Memory B cell (primary cell): ENCODE measurements around the gene PHACTR1.
"Not testable (repeated sequence)": the region's sequence is repeated elsewhere in the genome, so short reads cannot be mapped to it uniquely, and the experiment has no call there.

Source experiments
- ATAC-seq: fragments of 150-1000 bp; cut with Tn5 transposase; 2 replicates; pipeline ENCODE4 v1.10.0; 2021; ENCODE audit warnings: low read depth, mild to moderate bottlenecking, moderate library complexity
- DNase-seq, 2 donors: peaks; one replicate each; pipeline ENCODE4 v3.0.0; 2022; ENCODE audit warnings: low spot score in 2 of 2
- H3K27ac Mint-ChIP-seq: one replicate; pipeline ENCODE4 v1.8.0; 2022; ENCODE audit warnings: mild to moderate bottlenecking, moderate library complexity, mixed read lengths
- H3K27me3 Mint-ChIP-seq: one replicate; pipeline ENCODE4 v1.8.0; 2022; ENCODE audit warnings: mixed read lengths
- H3K36me3 Mint-ChIP-seq: one replicate; pipeline ENCODE4 v1.8.0; 2022; ENCODE audit warnings: mild to moderate bottlenecking, mixed read lengths
- H3K4me1 Mint-ChIP-seq: one replicate; pipeline ENCODE4 v1.8.0; 2022; ENCODE audit warnings: mixed read lengths
- H3K4me3 Mint-ChIP-seq: one replicate; pipeline ENCODE4 v1.8.0; 2022; ENCODE audit warnings: mild to moderate bottlenecking, moderate library complexity, mixed read lengths
- H3K9me3 Mint-ChIP-seq: one replicate; pipeline ENCODE4 v1.8.0; 2022; ENCODE audit warnings: mixed read lengths

PHACTR1 gene

DNA sequence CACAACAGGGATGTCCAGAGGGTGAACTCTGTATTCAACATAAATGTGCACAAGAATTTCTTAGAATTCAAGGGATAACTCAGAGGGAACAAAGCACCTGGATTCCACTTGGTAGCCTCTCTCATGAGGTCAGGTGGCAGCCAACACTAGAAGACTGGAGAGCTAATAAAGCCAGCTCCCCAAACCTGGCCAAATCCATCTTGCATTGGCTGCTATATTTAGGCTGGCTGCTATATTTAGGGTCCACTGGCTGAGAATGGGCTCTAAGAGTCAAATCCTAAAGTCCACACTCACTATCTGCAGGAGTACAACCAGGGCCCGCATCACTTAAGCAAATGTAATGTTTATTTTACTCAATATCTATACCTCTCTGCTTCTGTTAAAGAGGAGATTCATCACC, 591.8 kb downstream of the PHACTR1 start:
- Mint-ChIP-seq H3K9me3 (no peaks in the 10 kb centered on the region), H3K4me1 (peaks cover 16% of the 10 kb centered on the region), H3K27me3 (no peaks in the 10 kb centered on the region), H3K4me3 (no peak overlapping the region), H3K27ac (no peak overlapping the region), H3K36me3 (peaks cover 25% of the 10 kb centered on the region)
- ATAC-seq, result no peak
- DNase-seq, result no peak

GRCh38 chr6:13311155-13311554, 594.6 kb downstream of the PHACTR1 start:
- no peak overlapping the region for H3K4me3 Mint-ChIP-seq
- H3K27ac Mint-ChIP-seq, result no peak overlapping the region
- peaks cover 3% of the 10 kb centered on the region for H3K4me1 Mint-ChIP-seq
- DNase-seq (no peak), ATAC-seq (no peak)
- peaks cover 38% of the 10 kb centered on the region for H3K36me3 Mint-ChIP-seq
- no peaks in the 10 kb centered on the region for H3K27me3 Mint-ChIP-seq
- H3K9me3 Mint-ChIP-seq, result no peaks in the 10 kb centered on the region

DNA sequence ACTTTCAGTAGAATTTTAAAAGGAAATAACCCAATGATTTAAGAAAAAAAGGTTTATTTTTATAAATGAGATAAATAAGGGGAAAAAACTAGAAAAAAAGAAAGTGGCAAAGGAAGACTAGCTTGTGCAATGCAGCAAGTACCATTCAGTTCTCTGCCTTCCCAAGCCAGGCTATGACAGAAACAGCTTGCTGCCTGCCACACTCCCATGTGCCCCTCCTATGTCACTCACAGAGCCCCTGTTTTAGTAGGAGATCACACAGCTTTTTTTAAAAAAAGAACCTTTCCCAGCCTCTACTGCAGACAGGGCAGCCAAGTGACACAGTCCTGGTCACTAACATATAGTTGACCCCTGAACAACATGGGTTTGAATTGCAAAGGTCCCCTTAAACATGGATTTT, 598.2 kb downstream of the PHACTR1 start:
- no peak overlapping the region for H3K27ac Mint-ChIP-seq
- no peaks in the 10 kb centered on the region for H3K9me3 Mint-ChIP-seq
- DNase-seq, result no peak
- no peak overlapping the region for H3K4me3 Mint-ChIP-seq
- peaks cover 35% of the 10 kb centered on the region for H3K36me3 Mint-ChIP-seq
- ATAC-seq, result no peak
- H3K27me3 Mint-ChIP-seq, result no peaks in the 10 kb centered on the region
- H3K4me1 Mint-ChIP-seq, result peaks cover 3% of the 10 kb centered on the region

- H3K27ac Mint-ChIP-seq, result no peak overlapping the region
- H3K9me3 Mint-ChIP-seq, result no peaks in the 10 kb centered on the region
- peaks cover 3% of the 10 kb centered on the region for H3K4me1 Mint-ChIP-seq
- H3K27me3 Mint-ChIP-seq, result no peaks in the 10 kb centered on the region
- no peak for ATAC-seq
- H3K4me3 Mint-ChIP-seq, result no peak overlapping the region
- DNase-seq, result no peak
- H3K36me3 Mint-ChIP-seq, result peaks cover 39% of the 10 kb centered on the region
These were observed 599.3 kb downstream of the PHACTR1 start for GRCh38 chr6:13315896-13316295.

DNA sequence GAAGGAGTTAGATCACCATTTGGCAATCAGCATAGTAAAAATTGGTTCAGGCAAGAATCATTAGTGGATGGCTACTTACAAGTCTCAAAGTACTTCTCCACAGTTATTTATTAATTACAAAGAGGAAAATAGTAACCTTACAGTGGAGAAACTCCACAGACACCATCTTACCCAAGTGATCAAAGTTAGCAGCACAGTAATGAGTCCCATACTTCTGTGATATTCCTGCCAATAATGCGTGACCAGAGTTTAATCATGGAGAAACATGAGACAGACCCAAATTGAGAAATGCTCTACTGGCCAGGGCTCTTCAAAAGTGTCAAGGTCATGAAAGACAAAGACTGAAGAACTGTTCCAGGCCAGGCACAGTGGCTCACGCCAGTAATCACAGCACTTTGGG, 602.3 kb downstream of the PHACTR1 start:
- Mint-ChIP-seq H3K27me3 (no peaks in the 10 kb centered on the region), H3K27ac (no peak overlapping the region), H3K36me3 (peaks cover 46% of the 10 kb centered on the region), H3K4me3 (no peak overlapping the region), H3K4me1 (no peaks in the 10 kb centered on the region), H3K9me3 (no peaks in the 10 kb centered on the region)
- ATAC-seq, result no peak
- DNase-seq, result no peak

DNA sequence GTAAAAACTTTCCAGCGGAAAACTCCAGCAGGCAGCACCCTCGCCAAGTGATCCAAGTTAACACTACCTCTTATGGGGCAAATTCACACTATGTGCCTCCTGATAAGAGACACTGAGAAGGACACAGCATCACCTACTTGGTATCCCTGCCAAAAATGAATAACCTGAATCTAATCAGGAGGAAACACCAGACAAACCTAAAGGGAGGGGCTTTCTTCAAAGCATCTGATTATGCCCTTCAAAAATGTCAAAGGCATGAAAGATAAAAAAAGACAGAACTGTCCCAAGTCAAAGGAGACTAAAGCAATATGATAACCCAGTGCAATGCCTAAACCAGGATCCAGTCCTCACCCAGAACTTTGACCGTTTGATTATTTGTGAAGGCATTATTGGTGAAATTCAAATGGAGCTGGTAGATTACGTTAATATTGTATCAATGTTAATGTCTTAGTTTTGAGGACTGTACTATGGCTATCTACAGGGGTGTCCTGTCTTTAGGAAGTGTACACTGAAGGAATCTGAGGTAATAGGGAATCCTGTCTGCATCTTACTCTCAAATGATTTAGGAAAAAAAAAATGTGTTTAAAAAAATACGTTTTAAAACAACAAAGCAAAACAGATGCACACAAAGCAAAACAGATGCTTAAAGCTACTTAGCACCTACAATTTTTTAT, 603.5 kb downstream of the PHACTR1 start:
- ATAC-seq (no peak), DNase-seq (no peak)
- Mint-ChIP-seq H3K9me3 (no peaks in the 10 kb centered on the region), H3K36me3 (peaks cover 43% of the 10 kb centered on the region), H3K4me3 (no peak overlapping the region), H3K4me1 (no peaks in the 10 kb centered on the region), H3K27ac (no peak overlapping the region), H3K27me3 (no peaks in the 10 kb centered on the region)

DNA sequence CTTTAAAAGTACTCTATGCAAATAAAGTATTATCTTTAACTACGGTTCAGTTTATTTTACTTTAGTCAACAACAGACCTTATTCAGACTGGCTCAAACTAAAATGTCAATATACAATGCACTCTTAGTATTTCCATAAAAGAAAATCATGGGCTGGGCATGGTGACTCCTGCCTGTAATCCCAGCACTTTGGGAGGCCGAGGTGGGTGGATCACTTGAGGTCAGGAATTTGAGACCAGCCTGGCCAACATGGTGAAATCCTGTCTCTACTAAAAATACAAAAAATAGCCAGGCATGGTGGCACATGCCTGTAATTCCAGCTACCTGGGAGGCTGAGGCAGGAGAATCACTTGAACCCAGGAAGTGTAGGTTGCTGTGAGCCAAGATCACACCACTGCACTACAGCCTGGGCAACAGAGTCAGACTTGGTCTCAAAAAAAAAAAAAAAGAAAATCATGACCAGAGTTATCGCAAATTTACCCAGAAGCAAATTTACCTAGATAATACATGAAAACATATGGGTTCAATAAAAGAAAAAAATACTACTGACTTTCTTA, 609.5 kb downstream of the PHACTR1 start:
- not testable (repeated sequence) for H3K9me3 Mint-ChIP-seq, DNase-seq, H3K27me3 Mint-ChIP-seq, H3K27ac Mint-ChIP-seq, ATAC-seq, H3K4me3 Mint-ChIP-seq
- Mint-ChIP-seq H3K36me3 (peaks cover 18% of the 10 kb centered on the region), H3K4me1 (peaks cover 13% of the 10 kb centered on the region)

DNA sequence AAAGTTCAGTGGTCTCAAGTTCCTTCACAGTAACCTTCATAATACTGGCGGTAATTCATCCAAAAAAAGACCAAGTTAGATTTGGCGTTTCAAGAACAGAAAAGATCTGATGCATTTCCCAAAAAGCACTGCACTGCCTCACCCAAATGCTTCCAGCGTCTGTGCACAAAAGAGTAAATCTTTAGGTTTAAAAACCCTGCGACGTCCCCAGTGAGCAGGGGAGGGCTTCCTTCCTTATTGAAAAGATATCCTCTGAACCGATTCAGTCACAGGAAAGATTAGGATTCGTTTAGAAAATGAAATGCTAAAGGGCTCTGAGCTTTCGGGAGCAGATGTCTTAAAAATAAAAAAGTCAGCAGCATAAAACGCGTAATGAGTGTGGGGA, 611.1 kb downstream of the PHACTR1 start:
- ATAC-seq, result peak; percentile 9

GRCh38 chr6:13328076-13328874, 611.7 kb downstream of the PHACTR1 start, which contains the start of gene TBC1D7:
TSS of gene TBC1D7 (minus strand) at chr6:13328537. CDS start at chr6:13326898, 1,639 bp downstream.
- DNase-seq (peak; percentile 92), ATAC-seq (peak; percentile 88)
- Mint-ChIP-seq H3K4me1 (peaks cover 13% of the 10 kb centered on the region), H3K27ac (peak within 1 kb of the TSS; percentile 96), H3K4me3 (peak within 1 kb of the TSS; percentile 94), H3K9me3 (no peaks in the 10 kb centered on the region), H3K36me3 (peaks cover 9% of the 10 kb centered on the region), H3K27me3 (peaks cover 2% of the 10 kb centered on the region)

More for the DNA sequence above, 611.1 kb downstream of the PHACTR1 start:
- H3K9me3 Mint-ChIP-seq, result no peaks in the 10 kb centered on the region
- H3K27me3 Mint-ChIP-seq, result no peaks in the 10 kb centered on the region
- H3K4me3 Mint-ChIP-seq, result peak overlapping the region; percentile 94
- peak overlapping the region; percentile 96 for H3K27ac Mint-ChIP-seq
- DNase-seq, result no peak
- H3K36me3 Mint-ChIP-seq, result peaks cover 11% of the 10 kb centered on the region
- peaks cover 13% of the 10 kb centered on the region for H3K4me1 Mint-ChIP-seq

DNA sequence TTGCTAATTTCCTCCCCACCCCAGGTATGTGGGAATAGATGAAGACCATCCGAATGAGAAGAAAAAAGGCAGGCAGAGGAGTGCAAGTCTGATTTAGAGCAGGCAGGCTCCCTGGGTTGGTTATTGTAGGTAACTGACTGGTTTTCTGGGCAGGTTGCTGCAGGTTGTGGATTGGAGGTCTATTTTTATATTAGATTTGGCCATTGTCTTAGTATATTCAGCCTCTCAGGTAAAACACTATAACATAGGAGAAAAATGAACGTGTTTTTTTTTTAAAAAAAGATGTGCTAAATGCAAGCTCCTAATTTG, 612.3 kb downstream of the PHACTR1 start:
- no peak for DNase-seq
- Mint-ChIP-seq H3K27me3 (peaks cover 2% of the 10 kb centered on the region), H3K9me3 (no peaks in the 10 kb centered on the region), H3K36me3 (peaks cover 4% of the 10 kb centered on the region), H3K27ac (peak overlapping the region; percentile 96), H3K4me3 (peak overlapping the region; percentile 94), H3K4me1 (peaks cover 13% of the 10 kb centered on the region)
- no peak for ATAC-seq

GRCh38 chr6:13331516-13332348, 615.2 kb downstream of the PHACTR1 start:
- peak in 1 of 2 donors; percentile 49 for DNase-seq
- peaks cover 2% of the 10 kb centered on the region for H3K27me3 Mint-ChIP-seq
- H3K9me3 Mint-ChIP-seq, result no peaks in the 10 kb centered on the region
- no peak overlapping the region for H3K27ac Mint-ChIP-seq
- H3K4me1 Mint-ChIP-seq, result peaks cover 15% of the 10 kb centered on the region
- ATAC-seq, result no peak
- no peaks in the 10 kb centered on the region for H3K36me3 Mint-ChIP-seq
- H3K4me3 Mint-ChIP-seq, result no peak overlapping the region

GRCh38 chr6:13332349-13332706, 615.8 kb downstream of the PHACTR1 start:
- Mint-ChIP-seq H3K9me3 (no peaks in the 10 kb centered on the region), H3K4me1 (peaks cover 15% of the 10 kb centered on the region), H3K27me3 (peaks cover 2% of the 10 kb centered on the region), H3K27ac (no peak overlapping the region), H3K4me3 (no peak overlapping the region), H3K36me3 (no peaks in the 10 kb centered on the region)
- no peak for DNase-seq
- ATAC-seq, result no peak

DNA sequence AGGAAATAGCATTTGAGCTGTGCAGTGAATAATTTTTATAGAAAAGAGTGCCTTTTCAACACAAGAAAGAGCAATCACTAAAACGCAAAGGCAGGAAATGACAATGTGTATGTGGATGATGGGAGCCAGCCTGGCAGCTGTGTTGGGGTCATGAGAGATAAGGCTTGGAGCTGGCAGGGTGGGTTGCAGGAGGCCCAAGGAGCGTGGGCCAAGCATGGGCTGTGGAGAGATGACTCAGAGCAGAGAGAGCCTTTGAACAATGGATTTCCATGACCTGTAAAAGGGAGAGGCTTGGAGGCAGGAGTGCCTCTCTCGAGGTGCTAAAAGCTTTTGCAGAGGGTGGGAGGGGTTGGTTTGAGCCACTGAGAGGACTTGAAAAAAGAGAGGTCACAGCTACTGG, 618.4 kb downstream of the PHACTR1 start:
- Mint-ChIP-seq H3K4me3 (no peak overlapping the region), H3K36me3 (no peaks in the 10 kb centered on the region), H3K9me3 (no peaks in the 10 kb centered on the region), H3K4me1 (peaks cover 18% of the 10 kb centered on the region), H3K27me3 (peaks cover 2% of the 10 kb centered on the region), H3K27ac (no peak overlapping the region)
- DNase-seq (no peak), ATAC-seq (no peak)

DNA sequence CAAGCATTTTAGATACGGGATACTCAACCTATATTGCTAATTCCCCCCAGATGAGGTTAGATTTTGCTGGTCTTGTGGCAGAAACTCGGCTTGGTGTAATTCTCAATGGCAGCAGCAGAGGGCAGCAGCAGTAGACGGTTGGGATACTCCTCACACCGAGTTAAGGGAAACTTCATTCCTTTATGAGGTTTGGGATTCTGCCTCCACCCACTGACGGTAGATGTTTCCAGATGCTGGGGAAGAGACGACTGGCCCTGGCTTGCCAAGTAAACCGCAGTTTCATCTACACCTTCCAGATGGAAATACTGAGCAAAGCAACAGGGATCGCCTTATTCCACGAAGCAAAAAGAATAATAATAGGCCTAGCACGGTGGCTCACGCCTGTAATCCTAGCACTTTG, 620.0 kb downstream of the PHACTR1 start:
- Mint-ChIP-seq H3K27me3 (peaks cover 2% of the 10 kb centered on the region), H3K27ac (peak overlapping the region; percentile 14), H3K4me1 (peaks cover 28% of the 10 kb centered on the region), H3K36me3 (peaks cover 3% of the 10 kb centered on the region), H3K4me3 (peak overlapping the region; percentile 51), H3K9me3 (peaks cover 1% of the 10 kb centered on the region)
- ATAC-seq, result peak; percentile 67
- peak; percentile 84 to 86 for DNase-seq
